GM23338 (cell line): ENCODE measurements around the gene EPB41L4A. TPM values are rescaled to one million over a fixed set of nuclear protein-coding genes. Genes with fewer than 3 reads are reported as not detected.

ENCODE experiments used
- ATAC-seq: fragments of 200-7000 bp; cut with Tn5 transposase; 3 replicates; pipeline ENCODE4 v1.9.1; 2020
- DNase-seq: peaks from one replicate; pipeline ENCODE4 v3.0.0-alpha.2; 2015; ENCODE audit warnings: low spot score
- H2AFZ ChIP-seq: fragments of 200-600 bp; sonication (generic); 2 replicates; pipeline ENCODE4 v1.8.0; 2016; ENCODE audit warnings: antibody characterized with exemption, mild to moderate bottlenecking, moderate library complexity
- H3F3A ChIP-seq: fragments of 200-600 bp; sonication (generic); replicated peaks from 2 replicates; pipeline ENCODE4 v1.8.0; 2017; ENCODE audit warnings: antibody characterized with exemption, mixed run types, low read depth
- H3K27ac ChIP-seq: fragments of 200-600 bp; sonication (generic); 2 replicates; pipeline ENCODE4 v1.6.1; 2016; ENCODE audit warnings: low read depth
- H3K27me3 ChIP-seq: fragments of 200-600 bp; sonication (generic); 2 replicates; pipeline ENCODE4 v1.8.0; 2016; ENCODE audit warnings: mild to moderate bottlenecking, mixed run types, moderate library complexity; ENCODE audit not compliant: insufficient read depth
- H3K36me3 ChIP-seq: fragments of 200-600 bp; sonication (generic); 2 replicates; pipeline ENCODE4 v1.8.0; 2016; ENCODE audit warnings: mild to moderate bottlenecking; ENCODE audit not compliant: insufficient read depth
- H3K4me1 ChIP-seq: fragments of 200-600 bp; sonication (generic); 2 replicates; pipeline ENCODE4 v1.8.0; 2016; ENCODE audit warnings: mild to moderate bottlenecking, moderate library complexity; ENCODE audit not compliant: insufficient read depth
- H3K4me2 ChIP-seq: fragments of 200-600 bp; sonication (generic); 2 replicates; pipeline ENCODE4 v1.7.1; 2017; ENCODE audit warnings: mixed run types
- H3K4me3 ChIP-seq: fragments of 200-600 bp; sonication (generic); 2 replicates; pipeline ENCODE4 v1.6.1; 2016; ENCODE audit warnings: mixed run types
- H3K79me2 ChIP-seq: fragments of 200-600 bp; sonication (generic); replicated peaks from 2 replicates; pipeline ENCODE4 v1.8.0; 2017; ENCODE audit warnings: mild to moderate bottlenecking; ENCODE audit not compliant: insufficient read depth
- H3K9me2 ChIP-seq: fragments of 200-600 bp; sonication (generic); 2 replicates; pipeline ENCODE4 v1.8.0; 2017; ENCODE audit not compliant: insufficient read depth
- H4K20me1 ChIP-seq: fragments of 200-600 bp; sonication (generic); replicated peaks from 2 replicates; pipeline ENCODE4 v1.8.0; 2017; ENCODE audit warnings: mild to moderate bottlenecking; ENCODE audit not compliant: insufficient read depth
- H3K27ac Mint-ChIP-seq: 2 replicates; pipeline ENCODE4 v1.8.0; 2020; ENCODE audit warnings: inconsistent platforms, mild to moderate bottlenecking, moderate library complexity, mixed read lengths
- H3K27me3 Mint-ChIP-seq: 3 replicates; pipeline ENCODE4 v1.8.0; 2022; ENCODE audit warnings: low read depth, mild to moderate bottlenecking, moderate library complexity, mixed read lengths, inconsistent platforms; ENCODE audit not compliant: insufficient read depth, poor library complexity
- H3K36me3 Mint-ChIP-seq: 3 replicates; pipeline ENCODE4 v1.8.0; 2021; ENCODE audit warnings: low read depth, mild to moderate bottlenecking, inconsistent platforms, moderate library complexity, mixed read lengths
- H3K4me1 Mint-ChIP-seq: 3 replicates; pipeline ENCODE4 v1.8.0; 2020; ENCODE audit warnings: mild to moderate bottlenecking, inconsistent platforms, mixed read lengths
- H3K4me3 Mint-ChIP-seq: 3 replicates; pipeline ENCODE4 v1.8.0; 2021; ENCODE audit warnings: moderate library complexity, mild to moderate bottlenecking, inconsistent platforms, mixed read lengths
- H3K9me3 Mint-ChIP-seq: 3 replicates; pipeline ENCODE4 v1.8.0; 2020; ENCODE audit warnings: moderate library complexity, mild to moderate bottlenecking, inconsistent platforms, mixed read lengths
- CREB1 ChIP-seq: fragments of 250-450 bp; sonication (Bioruptor Pico); IDR thresholded peaks from 2 replicates; pipeline ENCODE4 v1.5.0; 2020; ENCODE audit warnings: low read depth, mild to moderate bottlenecking, moderate library complexity
- CTCF ChIP-seq, 2 experiments: fragments of 200-600 bp in 1 of 2; sonication (generic) in 1 of 2; conservative IDR thresholded peaks; 2 replicates each; pipeline versions ENCODE4 v1.5.1 to v1.6.1; 2016 to 2017; ENCODE audit warnings: antibody characterized with exemption in 2 of 2, low read depth in 2 of 2, mild to moderate bottlenecking in 2 of 2, moderate library complexity in 1 of 2
- EZH2 ChIP-seq: fragments of 200-600 bp; sonication (generic); IDR thresholded peaks from one replicate; pipeline ENCODE4 v1.8.0; 2017; ENCODE audit warnings: antibody characterized with exemption, mild to moderate bottlenecking, low read depth; ENCODE audit not compliant: unreplicated experiment
- EZH2phosphoT487 ChIP-seq: fragments of 200-600 bp; sonication (generic); IDR thresholded peaks from one replicate; pipeline ENCODE4 v1.8.1; 2018; ENCODE audit warnings: antibody characterized with exemption; ENCODE audit not compliant: unreplicated experiment
- JUNB ChIP-seq: IDR thresholded peaks from one replicate; pipeline ENCODE4 v1.6.1; 2016; ENCODE audit warnings: antibody characterized with exemption; ENCODE audit not compliant: unreplicated experiment
- NANOG ChIP-seq: IDR thresholded peaks from 2 replicates; pipeline ENCODE4 v1.6.1; 2016; ENCODE audit warnings: antibody characterized with exemption, borderline replicate concordance
- POLR2AphosphoS5 ChIP-seq: IDR thresholded peaks from 2 replicates; pipeline ENCODE4 v1.6.1; 2016; ENCODE audit warnings: antibody characterized with exemption, low read depth
- REST ChIP-seq: IDR thresholded peaks from one replicate; pipeline ENCODE4 v1.6.1; 2018; ENCODE audit warnings: antibody characterized with exemption; ENCODE audit not compliant: unreplicated experiment
- STAT1 ChIP-seq: IDR thresholded peaks from one replicate; pipeline ENCODE4 v1.6.1; 2016; ENCODE audit warnings: antibody characterized with exemption; ENCODE audit not compliant: unreplicated experiment
- ZNF114 ChIP-seq: fragments of 250-450 bp; sonication (Bioruptor Pico); IDR thresholded peaks from 2 replicates; pipeline ENCODE4 v1.5.0; 2020; ENCODE audit warnings: mild to moderate bottlenecking, moderate library complexity
- ZNF331 ChIP-seq: fragments of 250-450 bp; sonication (Bioruptor Pico); IDR thresholded peaks from 2 replicates; pipeline ENCODE4 v1.5.0; 2020; ENCODE audit warnings: low read depth, mild to moderate bottlenecking, moderate library complexity
- ZNF462 ChIP-seq: fragments of 250-450 bp; sonication (Bioruptor Pico); IDR thresholded peaks from 2 replicates; pipeline ENCODE4 v1.5.0; 2020; ENCODE audit warnings: mild to moderate bottlenecking, moderate library complexity
- polyA plus RNA-seq: library from polyadenylated mRNA; unstranded; fragments of >200 nt; fragmentation: Nextera tagmentation; extraction: Ambion mirVana; gene quantifications from 2 replicates; pipeline ENCODE4 v1.2.1, GENCODE V29; 2016
- total RNA-seq: library from RNA; depleted of rRNA; stranded (reverse); fragments of >200 nt; shearing (Covaris generic); gene quantifications from 2 replicates; pipeline ENCODE4 v1.2.3, GENCODE V29; 2014

The EPB41L4A gene
- total and polyA plus RNA-seq, 2 experiments from 2014 or later: 5.7 to 6.0 TPM

DNA sequence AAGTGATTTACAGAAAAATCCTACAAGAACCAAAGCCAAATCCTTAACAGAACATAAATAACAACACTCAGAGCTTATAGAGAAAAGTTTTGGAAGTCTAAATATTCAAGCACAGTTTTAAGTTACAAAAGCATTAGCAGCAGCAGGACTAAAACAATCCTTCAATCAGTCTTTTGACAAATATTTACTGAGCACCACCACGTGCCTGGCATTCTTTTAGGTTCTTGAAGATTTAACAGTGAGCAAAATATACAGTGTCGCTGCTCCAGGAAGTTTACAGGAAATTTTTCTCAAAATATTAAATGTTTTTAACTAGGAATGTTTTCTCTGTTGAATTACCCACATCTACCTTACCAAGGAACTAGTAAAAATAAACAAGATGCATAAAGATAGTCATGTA, 11.4 kb downstream of the EPB41L4A start:
- DNase-seq: no peak
- Histone ChIP-seq H4K20me1 (no peaks in the 10 kb centered on the region), H3K27ac (no peak overlapping the region), H3K79me2 (no peaks in the 10 kb centered on the region), H3K4me2 (no peak overlapping the region), H2AFZ (no peak overlapping the region), H3K4me3 (no peak overlapping the region), H3F3A (no peaks in the 10 kb centered on the region), H3K4me1 (peaks cover 17% of the 10 kb centered on the region; the same call in 1 of the 2 replicates), H3K27me3 (no peaks in the 10 kb centered on the region), H3K36me3 (no peaks in the 10 kb centered on the region), H3K9me2 (no peaks in the 10 kb centered on the region)
- H3K4me1 Mint-ChIP-seq: peaks cover 28% of the 10 kb centered on the region
- H3K4me3 Mint-ChIP-seq: no peak overlapping the region
- no peaks in the 10 kb centered on the region for H3K36me3 Mint-ChIP-seq
- TF ChIP-seq JUNB (no peak), EZH2phosphoT487 (no peak), REST (no peak), ZNF462 (CRISPR knock-in tag) (no peak), CREB1 (CRISPR knock-in tag) (no peak), STAT1 (no peak), NANOG (no peak), POLR2AphosphoS5 (no peak), CTCF (conservative IDR thresholded peaks at IDR 0.05; ENCODE audit: low read depth in 2 of 2) (no peak), ZNF331 (no peak), ZNF114 (CRISPR knock-in tag) (no peak), EZH2 (no peak)
- H3K27ac Mint-ChIP-seq: no peak overlapping the region
- no peak for ATAC-seq
- H3K9me3 Mint-ChIP-seq: no peaks in the 10 kb centered on the region
- H3K27me3 Mint-ChIP-seq: peaks cover 4% of the 10 kb centered on the region
